ENCODE results near the gene TTC23.

The TTC23 gene, protein sequence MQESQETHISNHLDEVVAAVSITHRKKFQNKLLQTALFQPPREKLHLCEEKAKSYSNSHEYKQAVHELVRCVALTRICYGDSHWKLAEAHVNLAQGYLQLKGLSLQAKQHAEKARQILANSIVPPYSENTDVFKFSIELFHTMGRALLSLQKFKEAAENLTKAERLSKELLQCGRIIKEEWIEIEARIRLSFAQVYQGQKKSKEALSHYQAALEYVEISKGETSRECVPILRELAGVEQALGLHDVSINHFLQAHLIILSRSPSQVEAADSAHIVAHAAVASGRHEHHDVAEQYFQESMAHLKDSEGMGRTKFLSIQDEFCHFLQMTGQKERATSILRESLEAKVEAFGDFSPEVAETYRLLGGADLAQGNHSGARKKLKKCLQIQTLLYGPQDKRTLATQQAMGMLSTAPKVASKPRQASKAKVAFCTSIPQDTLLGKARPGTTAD

DNA sequence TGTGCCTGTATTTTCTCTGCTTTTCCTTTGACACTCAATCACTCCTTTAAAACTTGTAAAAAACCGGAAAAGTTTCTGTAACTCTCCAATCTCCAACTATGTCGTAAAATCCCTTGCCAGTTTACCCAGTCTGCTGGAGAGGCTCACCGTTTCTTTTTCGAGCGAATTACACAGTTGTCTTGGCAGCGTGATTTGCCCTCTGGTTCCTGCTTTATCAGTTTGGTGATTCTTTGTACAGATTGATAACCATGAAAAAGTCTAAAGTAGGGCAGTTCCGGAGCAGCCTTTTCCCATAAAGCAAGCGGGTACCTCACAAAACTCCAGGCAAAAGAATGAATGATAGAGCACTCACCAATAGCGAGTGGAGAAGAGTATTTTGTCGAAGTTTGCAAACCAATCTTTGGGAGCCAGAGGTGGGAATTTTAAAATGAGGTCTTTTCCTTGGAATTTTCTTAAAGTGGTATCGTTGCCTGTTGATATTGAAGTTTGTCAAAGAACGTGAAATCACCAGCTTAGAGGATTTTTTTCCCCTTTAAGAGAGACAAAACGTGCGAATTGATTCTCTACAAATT is at the start of gene TTC23:
TTC23 (minus strand) TSS at position 312 of the 572 bp plus-strand sequence. CDS start 20,869 bp downstream, outside the sequence.
- TF ChIP-seq, protein P1, sequence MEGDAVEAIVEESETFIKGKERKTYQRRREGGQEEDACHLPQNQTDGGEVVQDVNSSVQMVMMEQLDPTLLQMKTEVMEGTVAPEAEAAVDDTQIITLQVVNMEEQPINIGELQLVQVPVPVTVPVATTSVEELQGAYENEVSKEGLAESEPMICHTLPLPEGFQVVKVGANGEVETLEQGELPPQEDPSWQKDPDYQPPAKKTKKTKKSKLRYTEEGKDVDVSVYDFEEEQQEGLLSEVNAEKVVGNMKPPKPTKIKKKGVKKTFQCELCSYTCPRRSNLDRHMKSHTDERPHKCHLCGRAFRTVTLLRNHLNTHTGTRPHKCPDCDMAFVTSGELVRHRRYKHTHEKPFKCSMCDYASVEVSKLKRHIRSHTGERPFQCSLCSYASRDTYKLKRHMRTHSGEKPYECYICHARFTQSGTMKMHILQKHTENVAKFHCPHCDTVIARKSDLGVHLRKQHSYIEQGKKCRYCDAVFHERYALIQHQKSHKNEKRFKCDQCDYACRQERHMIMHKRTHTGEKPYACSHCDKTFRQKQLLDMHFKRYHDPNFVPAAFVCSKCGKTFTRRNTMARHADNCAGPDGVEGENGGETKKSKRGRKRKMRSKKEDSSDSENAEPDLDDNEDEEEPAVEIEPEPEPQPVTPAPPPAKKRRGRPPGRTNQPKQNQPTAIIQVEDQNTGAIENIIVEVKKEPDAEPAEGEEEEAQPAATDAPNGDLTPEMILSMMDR (IDR thresholded peaks at IDR 0.05; ENCODE audit: extremely low read depth, insufficient read depth, missing control alignments): no peak
- DNase-seq (ENCODE audit: low spot score): no peak
- in situ Hi-C loops (cut with MboI; ENCODE audit: low pct_unique_long_range_greater_than_20kb, low sequenced_read_pairs, unreplicated experiment): no loop called here

DNA sequence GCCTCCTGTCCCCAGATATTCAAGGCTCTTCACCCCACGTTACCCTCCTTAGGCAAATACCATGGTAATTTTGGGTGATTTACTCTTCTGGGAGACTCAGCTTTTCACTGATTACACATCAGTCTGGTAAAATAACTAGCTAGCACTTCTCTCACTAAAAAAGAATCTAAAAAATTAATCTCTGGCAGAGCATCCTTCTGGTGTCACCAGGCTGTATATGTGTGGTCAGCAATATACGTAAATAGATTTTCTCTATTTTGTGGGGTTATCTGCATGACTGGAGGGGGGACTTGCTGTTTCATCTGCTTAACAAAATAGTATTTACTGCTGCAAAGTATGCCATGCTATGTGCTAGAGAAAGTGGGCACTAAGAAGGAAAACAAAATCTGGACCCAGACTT is 47.0 kb upstream of the TTC23 start:
- TF ChIP-seq, protein P1 (IDR thresholded peaks at IDR 0.05; ENCODE audit: extremely low read depth, insufficient read depth, missing control alignments): no peak
- DNase-seq (ENCODE audit: low spot score): no peak
- in situ Hi-C loops (cut with MboI; ENCODE audit: low pct_unique_long_range_greater_than_20kb, low sequenced_read_pairs, unreplicated experiment): loop anchor here (25.0 kb wide), 1 partner anchor 416 kb away; no protein-coding TSS in a partner anchor

DNA sequence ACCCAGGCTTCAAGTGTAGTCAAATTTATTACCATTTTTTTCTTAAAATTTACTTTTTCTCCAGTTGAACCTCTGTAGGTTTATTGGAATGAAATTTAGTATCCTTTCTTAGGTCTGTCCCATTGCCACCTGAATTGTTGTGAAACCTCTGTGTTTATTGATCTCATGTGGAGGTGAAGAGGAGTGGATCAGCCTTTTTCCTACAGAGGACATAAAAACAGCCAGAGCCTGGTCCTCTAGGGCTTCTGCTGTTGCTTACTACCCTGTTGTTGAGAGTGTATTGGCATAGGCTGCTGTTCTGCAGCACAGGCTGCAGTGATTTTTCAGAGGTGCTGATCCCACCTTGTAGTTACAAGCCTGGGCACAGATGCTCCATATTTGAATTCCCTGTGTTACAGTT is 46.5 kb upstream of the TTC23 start:
- TF ChIP-seq, protein P1 (IDR thresholded peaks at IDR 0.05; ENCODE audit: extremely low read depth, insufficient read depth, missing control alignments): no peak
- in situ Hi-C loops (cut with MboI; ENCODE audit: low pct_unique_long_range_greater_than_20kb, low sequenced_read_pairs, unreplicated experiment): loop anchor here (25.0 kb wide), 1 partner anchor 416 kb away; no protein-coding TSS in a partner anchor
- DNase-seq (ENCODE audit: low spot score): no peak

DNA sequence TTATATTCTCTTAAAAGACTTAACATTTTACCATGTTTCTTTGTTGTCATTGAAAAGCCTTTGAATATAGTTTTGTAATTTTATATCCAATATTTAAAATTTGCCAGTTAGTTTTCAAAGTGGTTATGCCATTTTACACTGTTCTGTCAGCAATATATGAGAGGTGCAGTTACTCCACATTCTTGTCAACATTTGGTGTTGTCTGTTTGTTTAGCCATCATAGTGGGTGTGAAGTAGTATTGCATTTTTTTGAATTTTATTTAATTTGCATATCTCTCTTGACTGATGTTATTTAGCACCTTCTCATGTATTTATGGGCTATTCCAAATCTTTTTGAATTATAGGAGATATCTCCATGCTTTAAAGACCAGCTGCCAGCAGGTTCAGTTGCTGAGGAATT is 42.3 kb upstream of the TTC23 start:
- TF ChIP-seq, protein P1 (IDR thresholded peaks at IDR 0.05; ENCODE audit: extremely low read depth, insufficient read depth, missing control alignments): no peak
- DNase-seq (ENCODE audit: low spot score): no peak
- in situ Hi-C loops (cut with MboI; ENCODE audit: low pct_unique_long_range_greater_than_20kb, low sequenced_read_pairs, unreplicated experiment): loop anchor here (25.0 kb wide), 1 partner anchor 421 kb away; no protein-coding TSS in a partner anchor

DNA sequence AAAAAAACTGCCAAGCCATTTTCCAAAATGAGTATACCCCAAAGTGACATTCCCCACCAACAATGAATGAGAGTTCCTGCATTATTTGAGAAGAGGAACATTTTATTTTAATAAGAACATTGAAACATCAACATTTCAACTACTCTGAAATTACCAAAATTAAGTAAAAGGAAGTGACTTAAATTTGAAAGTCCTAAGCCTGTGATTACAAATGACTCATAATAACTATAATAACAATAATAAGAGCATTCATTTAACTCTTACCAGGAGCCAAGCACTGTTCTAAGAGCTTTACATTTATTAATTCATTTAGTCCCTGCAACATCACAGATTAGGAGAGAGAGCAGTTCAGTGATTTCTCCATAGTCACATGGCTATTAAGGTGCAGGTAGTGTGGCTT is 34.3 kb upstream of the TTC23 start:
- no peak for DNase-seq (ENCODE audit: low spot score)
- in situ Hi-C loops (cut with MboI; ENCODE audit: low pct_unique_long_range_greater_than_20kb, low sequenced_read_pairs, unreplicated experiment): loop anchor here (25.0 kb wide), 1 partner anchor 429 kb away; no protein-coding TSS in a partner anchor
- TF ChIP-seq, protein P1 (IDR thresholded peaks at IDR 0.05; ENCODE audit: extremely low read depth, insufficient read depth, missing control alignments): no peak

DNA sequence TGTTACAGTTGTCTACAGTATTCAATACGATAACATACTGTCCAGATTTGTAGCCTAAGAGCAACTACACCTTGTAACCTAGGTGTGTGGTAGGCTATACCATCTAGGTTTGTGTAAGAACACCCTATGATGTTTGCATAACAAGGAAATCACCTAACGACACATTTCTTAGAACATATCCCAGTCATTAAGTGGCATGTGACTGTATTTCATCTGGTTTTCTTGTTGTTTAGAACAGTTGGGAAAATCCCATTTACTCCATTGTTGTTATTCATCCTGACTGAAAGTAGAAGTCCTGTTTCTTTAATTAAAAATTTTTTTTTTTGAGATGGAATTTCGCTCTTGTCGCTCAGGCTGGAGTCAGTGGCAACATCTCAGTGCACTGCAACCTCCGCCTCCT is 33.2 kb upstream of the TTC23 start:
- no peak for DNase-seq (ENCODE audit: low spot score)
- TF ChIP-seq, protein P1 (IDR thresholded peaks at IDR 0.05; ENCODE audit: extremely low read depth, insufficient read depth, missing control alignments): no peak
- in situ Hi-C loops (cut with MboI; ENCODE audit: low pct_unique_long_range_greater_than_20kb, low sequenced_read_pairs, unreplicated experiment): loop anchor here (25.0 kb wide), 1 partner anchor 430 kb away; no protein-coding TSS in a partner anchor

All from GM13977 (cell line).